ENCODE data around the gene GTF2I. TPM values are rescaled to one million over a fixed set of nuclear protein-coding genes. Genes with fewer than 3 reads are reported as not detected.
"Not testable (repeated sequence)": the region's sequence is repeated elsewhere in the genome, so short reads cannot be mapped to it uniquely, and the experiment has no call there.

GTF2I gene
- total and polyA plus RNA-seq, 4 experiments from 2014 or later: 20.5 to 156 (median 110) TPM

GRCh38 chr7:74650493-74651132 lies 6.9 kb upstream of the GTF2I start:
- H3K9me3 ChIP-seq (ENCODE audit: control insufficient read depth in 1 of 2, low read length in 2 of 2); H3K9me3 Mint-ChIP-seq; POLR2A ChIA-PET (ENCODE audit: partially characterized antibody); H3K27me3 Mint-ChIP-seq; H3K36me3 ChIP-seq (ENCODE audit: insufficient read depth, low read length); H3K27me3 ChIP-seq (ENCODE audit: insufficient read depth, low read length); H3K36me3 Mint-ChIP-seq: not testable (repeated sequence)
- intact Hi-C loops (cut with micrococcal nuclease): loop anchor here (1.0 kb wide), 1 partner anchor 10 kb away; no protein-coding TSS in a partner anchor
- Histone ChIP-seq H3K4me3 (ENCODE audit: low read length in 2 of 2) (peak overlapping the region in 1 of 2 donors; percentile 32), H3K4me1 (ENCODE audit: insufficient read depth, low read length) (peaks cover 19% of the 10 kb centered on the region), H3K27ac (ENCODE audit: low read depth, low read length) (peak overlapping the region; percentile 54)
- peak overlapping the region; percentile 93 to 96 (median 94) for H3K27ac Mint-ChIP-seq
- CTCF ChIA-PET (ENCODE audit: partially characterized antibody): interaction anchor here (1.0 kb wide), 1 partner anchor 18 kb away, joined by 3 read pairs; no protein-coding TSS in a partner anchor
- peak in 1 of 5 donors; percentile 12 for DNase-seq
- peak overlapping the region; percentile 86 to 94 (median 90) for H3K4me3 Mint-ChIP-seq
- peaks cover 16 to 39% (median 25%) of the 10 kb centered on the region in 4 donors for H3K4me1 Mint-ChIP-seq

GRCh38 chr7:74651133-74651504 lies 6.4 kb upstream of the GTF2I start:
- POLR2A ChIA-PET (ENCODE audit: partially characterized antibody); H3K27ac ChIP-seq (ENCODE audit: low read depth, low read length): not testable (repeated sequence)

DNA sequence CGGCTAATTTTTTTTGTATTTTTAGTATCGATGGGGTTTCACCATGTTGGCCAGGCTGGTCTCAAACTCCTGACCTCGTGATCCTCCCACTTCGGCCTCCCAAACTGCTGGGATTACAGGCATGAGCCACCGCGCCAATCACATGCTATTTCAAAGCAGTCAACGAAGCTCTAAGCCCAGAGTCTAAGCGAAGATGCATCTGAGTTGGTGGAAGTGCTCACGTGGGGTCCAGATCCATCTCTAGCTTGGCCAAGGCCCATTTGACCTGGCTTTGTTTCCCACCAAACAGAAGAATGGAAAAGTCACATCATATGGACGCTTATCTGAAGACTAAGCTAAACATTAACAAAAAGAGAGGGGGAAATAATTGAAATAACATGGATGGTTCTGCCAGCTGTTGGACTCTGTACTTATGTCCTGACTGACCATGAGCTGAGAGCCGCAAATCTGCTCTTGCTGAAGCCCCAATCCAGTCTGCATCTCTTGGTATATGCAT lies 3.8 kb upstream of the GTF2I start:
- no peak overlapping the region for H3K27ac ChIP-seq (ENCODE audit: low read depth, low read length)
- H3K36me3 ChIP-seq (ENCODE audit: insufficient read depth, low read length): no peaks in the 10 kb centered on the region
- Mint-ChIP-seq H3K9me3 (peaks cover 0 to 1% (median 0%) of the 10 kb centered on the region in 8 donors), H3K27ac (peak overlapping the region in 2 of 7 donors; percentile 24 to 63), H3K27me3 (no peaks in the 10 kb centered on the region), H3K4me1 (peaks cover 22 to 53% (median 34%) of the 10 kb centered on the region in 4 donors), H3K36me3 (peaks cover 0 to 7% of the 10 kb centered on the region in 2 donors), H3K4me3 (no peak overlapping the region)
- H3K9me3 ChIP-seq (ENCODE audit: control insufficient read depth in 1 of 2, low read length in 2 of 2): no peaks in the 10 kb centered on the region
- ChIA-PET CTCF (ENCODE audit: partially characterized antibody) (interaction anchor here (1.2 kb wide), 1 partner anchor 9 kb away, joined by 3 read pairs; no protein-coding TSS in a partner anchor), POLR2A (ENCODE audit: partially characterized antibody) (no interaction called here)
- peaks cover 32% of the 10 kb centered on the region for H3K4me1 ChIP-seq (ENCODE audit: insufficient read depth, low read length)
- intact Hi-C loops (cut with micrococcal nuclease): no loop called here
- no peak for DNase-seq
- H3K27me3 ChIP-seq (ENCODE audit: insufficient read depth, low read length): no peaks in the 10 kb centered on the region
- H3K4me3 ChIP-seq (ENCODE audit: low read length in 2 of 2): no peak overlapping the region

More at GRCh38 chr7:74651133-74651504, 6.4 kb upstream of the GTF2I start:
- H3K27me3 Mint-ChIP-seq; H3K36me3 ChIP-seq (ENCODE audit: insufficient read depth, low read length); H3K4me3 ChIP-seq (ENCODE audit: low read length in 2 of 2); H3K9me3 Mint-ChIP-seq; H3K36me3 Mint-ChIP-seq; DNase-seq; H3K27me3 ChIP-seq (ENCODE audit: insufficient read depth, low read length); H3K9me3 ChIP-seq (ENCODE audit: control insufficient read depth in 1 of 2, low read length in 2 of 2): not testable (repeated sequence)
- CTCF ChIA-PET (ENCODE audit: partially characterized antibody): interaction anchor here (1.0 kb wide), 1 partner anchor 18 kb away, joined by 3 read pairs; no protein-coding TSS in a partner anchor
- Mint-ChIP-seq H3K27ac (peak overlapping the region; percentile 87 to 96 (median 94)), H3K4me3 (peak overlapping the region in 6 of 8 donors; percentile 9 to 93 (median 90)), H3K4me1 (peaks cover 19 to 44% (median 29%) of the 10 kb centered on the region in 4 donors)
- intact Hi-C loops (cut with micrococcal nuclease): loop anchor here (1.0 kb wide), 1 partner anchor 9 kb away; no protein-coding TSS in a partner anchor
- peaks cover 24% of the 10 kb centered on the region for H3K4me1 ChIP-seq (ENCODE audit: insufficient read depth, low read length)

- Mint-ChIP-seq H3K27me3 (no peaks in the 10 kb centered on the region), H3K4me1 (peaks cover 20 to 50% (median 33%) of the 10 kb centered on the region in 4 donors), H3K4me3 (peak overlapping the region in 4 of 8 donors; percentile 47 to 92 (median 51)), H3K9me3 (peaks cover 0 to 4% (median 0%) of the 10 kb centered on the region in 8 donors), H3K27ac (peak overlapping the region in 2 of 7 donors; percentile 92 to 96), H3K36me3 (peaks cover 0 to 11% of the 10 kb centered on the region in 2 donors)
- DNase-seq: no peak
- H3K4me1 ChIP-seq (ENCODE audit: insufficient read depth, low read length): peaks cover 34% of the 10 kb centered on the region
- no peaks in the 10 kb centered on the region for H3K27me3 ChIP-seq (ENCODE audit: insufficient read depth, low read length)
- H3K4me3 ChIP-seq (ENCODE audit: low read length in 2 of 2): no peak overlapping the region
- H3K27ac ChIP-seq (ENCODE audit: low read depth, low read length): no peak overlapping the region
- H3K9me3 ChIP-seq (ENCODE audit: control insufficient read depth in 1 of 2, low read length in 2 of 2): no peaks in the 10 kb centered on the region
- CTCF ChIA-PET (ENCODE audit: partially characterized antibody): interaction anchor here (1.2 kb wide), 1 partner anchor 11 kb away, joined by 3 read pairs; no protein-coding TSS in a partner anchor
- intact Hi-C loops (cut with micrococcal nuclease): no loop called here
- POLR2A ChIA-PET (ENCODE audit: partially characterized antibody): no interaction called here
- no peaks in the 10 kb centered on the region for H3K36me3 ChIP-seq (ENCODE audit: insufficient read depth, low read length)
Observed at GRCh38 chr7:74654811-74655210, 2.7 kb upstream of the GTF2I start.

- no peaks in the 10 kb centered on the region for H3K27me3 Mint-ChIP-seq
- ChIA-PET CTCF (ENCODE audit: partially characterized antibody) (interaction anchor here (1.2 kb wide), 1 partner anchor 30 kb away, joined by 3 read pairs; no protein-coding TSS in a partner anchor), POLR2A (ENCODE audit: partially characterized antibody) (no interaction called here)
Observed at GRCh38 chr7:74655324-74655723, 2.2 kb upstream of the GTF2I start.

GRCh38 chr7:74655768-74656440 lies 1.6 kb upstream of the GTF2I start:
- H3K9me3 Mint-ChIP-seq: peaks cover 0 to 3% (median 0%) of the 10 kb centered on the region in 8 donors
- Histone ChIP-seq H3K4me1 (ENCODE audit: insufficient read depth, low read length) (peaks cover 41% of the 10 kb centered on the region), H3K9me3 (ENCODE audit: control insufficient read depth in 1 of 2, low read length in 2 of 2) (no peaks in the 10 kb centered on the region), H3K27me3 (ENCODE audit: insufficient read depth, low read length) (no peaks in the 10 kb centered on the region), H3K4me3 (ENCODE audit: low read length in 2 of 2) (no peak overlapping the region), H3K36me3 (ENCODE audit: insufficient read depth, low read length) (no peaks in the 10 kb centered on the region), H3K27ac (ENCODE audit: low read depth, low read length) (no peak overlapping the region)
- ChIA-PET CTCF (ENCODE audit: partially characterized antibody) (interaction anchor here (1.2 to 1.5 kb wide), 2 partner anchors 10 to 30 kb away, joined by 3 to 4 read pairs; no protein-coding TSS in a partner anchor), POLR2A (ENCODE audit: partially characterized antibody) (no interaction called here)
- peak overlapping the region; percentile 84 to 95 (median 91) for H3K4me3 Mint-ChIP-seq
- peaks cover 0 to 18% of the 10 kb centered on the region in 2 donors for H3K36me3 Mint-ChIP-seq
- H3K27ac Mint-ChIP-seq: peak overlapping the region; percentile 72 to 96 (median 92)
- H3K4me1 Mint-ChIP-seq: peaks cover 19 to 50% (median 34%) of the 10 kb centered on the region in 4 donors
- intact Hi-C loops (cut with micrococcal nuclease): loop anchor here (2.0 kb wide), 1 partner anchor 203 kb away; the partner anchor contains the start of gene GTF2IRD1
- DNase-seq: no peak
- H3K27me3 Mint-ChIP-seq: no peaks in the 10 kb centered on the region

More at GRCh38 chr7:74655324-74655723, 2.2 kb upstream of the GTF2I start:
- H3K27me3 ChIP-seq (ENCODE audit: insufficient read depth, low read length): no peaks in the 10 kb centered on the region
- peaks cover 0 to 4% (median 0%) of the 10 kb centered on the region in 8 donors for H3K9me3 Mint-ChIP-seq
- peak overlapping the region; percentile 63 to 95 (median 90) for H3K4me3 Mint-ChIP-seq
- intact Hi-C loops (cut with micrococcal nuclease): no loop called here
- no peaks in the 10 kb centered on the region for H3K9me3 ChIP-seq (ENCODE audit: control insufficient read depth in 1 of 2, low read length in 2 of 2)
- H3K4me1 Mint-ChIP-seq: peaks cover 20 to 50% (median 35%) of the 10 kb centered on the region in 4 donors
- no peak overlapping the region for H3K4me3 ChIP-seq (ENCODE audit: low read length in 2 of 2)
- DNase-seq: no peak
- no peaks in the 10 kb centered on the region for H3K36me3 ChIP-seq (ENCODE audit: insufficient read depth, low read length)
- peak overlapping the region; percentile 72 to 96 (median 92) for H3K27ac Mint-ChIP-seq
- H3K36me3 Mint-ChIP-seq: peaks cover 0 to 13% of the 10 kb centered on the region in 2 donors
- H3K4me1 ChIP-seq (ENCODE audit: insufficient read depth, low read length): peaks cover 39% of the 10 kb centered on the region
- H3K27ac ChIP-seq (ENCODE audit: low read depth, low read length): peak overlapping the region; percentile 2
